Chondrocyte (in vitro differentiated cells): ENCODE measurements around the gene SCUBE1. TPM values are rescaled to one million over a fixed set of nuclear protein-coding genes. Genes with fewer than 3 reads are reported as not detected.

Experiments used
- DNase-seq: peaks from one replicate; pipeline ENCODE4 v3.0.0; 2021; ENCODE audit warnings: mixed read lengths, low spot score
- H3K27ac Mint-ChIP-seq: one replicate; pipeline ENCODE4 v1.8.0; 2021; ENCODE audit warnings: mild to moderate bottlenecking, moderate library complexity, mixed read lengths; ENCODE audit not compliant: unreplicated experiment
- H3K27me3 Mint-ChIP-seq: 2 replicates; pipeline ENCODE4 v1.8.0; 2021; ENCODE audit warnings: low read depth, mixed read lengths
- H3K36me3 Mint-ChIP-seq: 2 replicates; pipeline ENCODE4 v1.8.0; 2021; ENCODE audit warnings: low read depth, mixed read lengths
- H3K4me1 Mint-ChIP-seq: 2 replicates; pipeline ENCODE4 v1.8.0; 2021; ENCODE audit warnings: low read depth, mild to moderate bottlenecking, mixed read lengths
- H3K4me3 Mint-ChIP-seq: one replicate; pipeline ENCODE4 v1.8.0; 2021; ENCODE audit warnings: mild to moderate bottlenecking, moderate library complexity, mixed read lengths; ENCODE audit not compliant: unreplicated experiment
- H3K9me3 Mint-ChIP-seq: 2 replicates; pipeline ENCODE4 v1.8.0; 2021; ENCODE audit warnings: low read depth, mixed read lengths
- total RNA-seq: library from RNA; stranded (reverse); gene quantifications from 3 replicates; pipeline ENCODE4 v1.2.1, GENCODE V29; 2021
- TF ChIP-seq, protein P1 (sequence below): fragments of 200-600 bp; sonication (generic); IDR thresholded peaks from 2 replicates; pipeline ENCODE4 v1.5.0; 2021; ENCODE audit warnings: antibody characterized with exemption, mild to moderate bottlenecking, moderate library complexity

Gene SCUBE1
- total RNA-seq, 1 donor from 2014 or later: 3.2 TPM

GRCh38 chr22:43168471-43169309, 174.5 kb downstream of the SCUBE1 start:
- Mint-ChIP-seq H3K27ac (peak overlapping the region; percentile 83), H3K4me1 (peaks cover 24% of the 10 kb centered on the region), H3K36me3 (peaks cover 10% of the 10 kb centered on the region), H3K4me3 (no peak overlapping the region), H3K27me3 (no peaks in the 10 kb centered on the region), H3K9me3 (no peaks in the 10 kb centered on the region)
- DNase-seq: no peak
- TF ChIP-seq, protein P1, sequence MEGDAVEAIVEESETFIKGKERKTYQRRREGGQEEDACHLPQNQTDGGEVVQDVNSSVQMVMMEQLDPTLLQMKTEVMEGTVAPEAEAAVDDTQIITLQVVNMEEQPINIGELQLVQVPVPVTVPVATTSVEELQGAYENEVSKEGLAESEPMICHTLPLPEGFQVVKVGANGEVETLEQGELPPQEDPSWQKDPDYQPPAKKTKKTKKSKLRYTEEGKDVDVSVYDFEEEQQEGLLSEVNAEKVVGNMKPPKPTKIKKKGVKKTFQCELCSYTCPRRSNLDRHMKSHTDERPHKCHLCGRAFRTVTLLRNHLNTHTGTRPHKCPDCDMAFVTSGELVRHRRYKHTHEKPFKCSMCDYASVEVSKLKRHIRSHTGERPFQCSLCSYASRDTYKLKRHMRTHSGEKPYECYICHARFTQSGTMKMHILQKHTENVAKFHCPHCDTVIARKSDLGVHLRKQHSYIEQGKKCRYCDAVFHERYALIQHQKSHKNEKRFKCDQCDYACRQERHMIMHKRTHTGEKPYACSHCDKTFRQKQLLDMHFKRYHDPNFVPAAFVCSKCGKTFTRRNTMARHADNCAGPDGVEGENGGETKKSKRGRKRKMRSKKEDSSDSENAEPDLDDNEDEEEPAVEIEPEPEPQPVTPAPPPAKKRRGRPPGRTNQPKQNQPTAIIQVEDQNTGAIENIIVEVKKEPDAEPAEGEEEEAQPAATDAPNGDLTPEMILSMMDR: no peak

GRCh38 chr22:43167001-43167589, 176.1 kb downstream of the SCUBE1 start:
- DNase-seq: no peak
- Mint-ChIP-seq H3K36me3 (peaks cover 8% of the 10 kb centered on the region), H3K4me3 (no peak overlapping the region), H3K4me1 (peaks cover 24% of the 10 kb centered on the region), H3K27ac (peak overlapping the region; percentile 2), H3K9me3 (no peaks in the 10 kb centered on the region), H3K27me3 (no peaks in the 10 kb centered on the region)
- TF ChIP-seq, protein P1: no peak

- DNase-seq: no peak
- Mint-ChIP-seq H3K4me3 (no peak overlapping the region), H3K9me3 (no peaks in the 10 kb centered on the region), H3K27ac (no peak overlapping the region), H3K27me3 (no peaks in the 10 kb centered on the region), H3K36me3 (peaks cover 9% of the 10 kb centered on the region), H3K4me1 (peaks cover 24% of the 10 kb centered on the region)
- TF ChIP-seq, protein P1: no peak
These were observed 176.8 kb downstream of the SCUBE1 start for GRCh38 chr22:43166132-43166930.

- Mint-ChIP-seq H3K4me3 (no peak overlapping the region), H3K4me1 (peaks cover 24% of the 10 kb centered on the region), H3K27me3 (no peaks in the 10 kb centered on the region), H3K27ac (no peak overlapping the region), H3K9me3 (no peaks in the 10 kb centered on the region), H3K36me3 (peaks cover 10% of the 10 kb centered on the region)
- DNase-seq: no peak
- TF ChIP-seq, protein P1: no peak
These were observed 178.5 kb downstream of the SCUBE1 start for GRCh38 chr22:43164636-43165035.

DNA sequence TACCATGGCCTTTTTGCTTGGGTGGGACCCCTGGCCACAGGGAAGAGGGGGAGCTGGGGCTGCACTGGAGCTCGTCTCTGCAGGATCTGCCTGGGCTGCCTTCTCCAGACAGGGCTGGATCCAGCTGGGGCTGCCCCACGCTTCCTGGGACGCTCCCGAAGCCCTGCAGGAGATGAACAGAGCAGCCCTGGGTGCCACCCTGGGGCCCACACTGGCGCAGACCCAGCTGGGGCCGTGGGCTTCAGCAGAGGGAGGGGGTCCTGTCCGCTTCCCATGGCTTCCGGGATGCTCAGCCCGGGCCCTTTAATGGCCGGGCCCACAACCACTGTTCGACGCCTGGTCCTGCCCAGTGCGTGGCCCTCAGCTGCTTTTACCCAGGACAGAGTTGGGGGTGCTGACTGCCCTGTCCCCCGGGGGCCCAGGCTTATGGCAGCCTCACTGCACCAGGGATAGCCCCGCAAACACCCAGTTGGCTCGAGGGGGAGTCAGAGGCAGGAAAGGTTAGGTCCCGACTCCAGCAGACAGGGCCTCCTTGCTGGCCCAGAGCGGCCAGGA, 179.9 kb downstream of the SCUBE1 start:
- peaks cover 20% of the 10 kb centered on the region for H3K4me1 Mint-ChIP-seq
- no peaks in the 10 kb centered on the region for H3K9me3 Mint-ChIP-seq
- H3K4me3 Mint-ChIP-seq: no peak overlapping the region
- no peak for DNase-seq
- TF ChIP-seq, protein P1: no peak
- no peaks in the 10 kb centered on the region for H3K27me3 Mint-ChIP-seq
- H3K27ac Mint-ChIP-seq: no peak overlapping the region
- peaks cover 12% of the 10 kb centered on the region for H3K36me3 Mint-ChIP-seq
